ENCODE results near the gene PTPN5.

GRCh38 chr11:18729426-18729825 lies 62.2 kb downstream of the PTPN5 start:
- TF ChIP-seq CTCF (IDR thresholded peaks at IDR 0.05) (no peak), POLR2A (IDR thresholded peaks at IDR 0.05) (no peak)
